NCI-H2107 (cell line): ENCODE data around the gene CP.

Experiments used
- DNase-seq: peaks from one replicate; lab custom pipeline; 2025; lab: John Stamatoyannopoulos, UW

Gene CP

DNA sequence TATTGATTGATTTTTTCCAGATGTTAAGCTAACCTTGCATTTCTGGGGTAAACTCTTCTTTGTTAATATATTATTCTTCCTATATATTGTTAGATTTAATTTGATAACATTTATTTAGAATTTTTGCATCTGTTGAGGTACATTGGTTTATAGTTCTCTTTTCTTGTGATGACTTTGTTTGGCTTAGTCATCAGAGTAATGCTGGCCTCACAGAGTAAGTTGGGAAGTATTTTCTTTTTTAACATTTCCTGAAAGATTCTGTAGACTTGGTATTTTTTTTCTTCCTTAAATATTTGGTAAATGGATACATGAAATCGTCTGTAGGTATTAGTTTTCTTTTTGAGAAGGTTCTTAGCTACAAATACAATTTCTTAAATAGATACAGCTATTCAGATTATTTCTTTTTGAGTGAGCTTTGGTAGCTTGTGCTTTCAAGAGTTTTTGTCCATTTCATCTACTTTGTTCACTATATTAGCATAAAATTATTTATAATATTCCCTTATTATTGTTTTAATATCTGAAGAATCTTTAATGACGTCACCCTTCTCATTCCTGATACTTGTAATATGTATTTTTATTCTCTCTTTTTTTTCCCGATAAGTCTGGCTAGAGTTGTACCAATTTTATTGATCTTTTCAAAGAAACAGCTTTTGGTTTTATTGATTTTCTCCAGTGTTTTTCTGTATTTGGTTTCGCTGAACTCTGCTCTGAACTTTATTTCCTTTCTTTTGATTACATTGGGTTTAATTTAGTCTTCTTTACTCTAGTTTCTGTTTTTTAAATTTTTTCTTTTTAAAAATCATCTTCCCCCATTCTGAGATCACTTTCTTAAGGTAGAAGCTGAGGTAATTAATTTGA is 98.7 kb downstream of the CP start:
- DNase-seq: no peak
